Measurements from ENCODE around the gene TP63.
A peak's percentile ranks its signal among the peaks of the same experiment; 100 is the strongest.

Gene TP63

GRCh38 chr3:189684317-189684716 lies 53.1 kb downstream of the TP63 start:
- Histone ChIP-seq H3K9me3 (ENCODE audit: control insufficient read depth, insufficient read depth, low read length) (no peaks in the 10 kb centered on the region), H3K4me3 (ENCODE audit: low read depth, low read length) (no peak overlapping the region), H3K4me1 (ENCODE audit: control insufficient read depth, insufficient read depth, low read length) (no peaks in the 10 kb centered on the region), H3K36me3 (ENCODE audit: control insufficient read depth, insufficient read depth, low read length) (no peaks in the 10 kb centered on the region), H3K9ac (ENCODE audit: low read depth, low read length) (no peak overlapping the region), H3K27ac (ENCODE audit: low read depth, low read length) (no peak overlapping the region), H3K27me3 (ENCODE audit: control insufficient read depth, insufficient read depth, low read length) (no peaks in the 10 kb centered on the region)

GRCh38 chr3:189685291-189685690 lies 54.1 kb downstream of the TP63 start:
- Histone ChIP-seq H3K27ac (ENCODE audit: low read depth, low read length) (no peak overlapping the region), H3K4me1 (ENCODE audit: control insufficient read depth, insufficient read depth, low read length) (no peaks in the 10 kb centered on the region), H3K9ac (ENCODE audit: low read depth, low read length) (no peak overlapping the region), H3K36me3 (ENCODE audit: control insufficient read depth, insufficient read depth, low read length) (no peaks in the 10 kb centered on the region), H3K27me3 (ENCODE audit: control insufficient read depth, insufficient read depth, low read length) (no peaks in the 10 kb centered on the region), H3K4me3 (ENCODE audit: low read depth, low read length) (no peak overlapping the region), H3K9me3 (ENCODE audit: control insufficient read depth, insufficient read depth, low read length) (no peaks in the 10 kb centered on the region)

- H3K27me3 ChIP-seq (ENCODE audit: control insufficient read depth, insufficient read depth, low read length): no peaks in the 10 kb centered on the region
- no peak overlapping the region for H3K9ac ChIP-seq (ENCODE audit: low read depth, low read length)
- no peaks in the 10 kb centered on the region for H3K4me1 ChIP-seq (ENCODE audit: control insufficient read depth, insufficient read depth, low read length)
- H3K4me3 ChIP-seq (ENCODE audit: low read depth, low read length): no peak overlapping the region
- no peaks in the 10 kb centered on the region for H3K9me3 ChIP-seq (ENCODE audit: control insufficient read depth, insufficient read depth, low read length)
- no peaks in the 10 kb centered on the region for H3K36me3 ChIP-seq (ENCODE audit: control insufficient read depth, insufficient read depth, low read length)
- no peak overlapping the region for H3K27ac ChIP-seq (ENCODE audit: low read depth, low read length)
Observed at GRCh38 chr3:189685860-189686259, 54.7 kb downstream of the TP63 start.

GRCh38 chr3:189687475-189687874 lies 56.3 kb downstream of the TP63 start:
- Histone ChIP-seq H3K4me1 (ENCODE audit: control insufficient read depth, insufficient read depth, low read length) (no peaks in the 10 kb centered on the region), H3K9ac (ENCODE audit: low read depth, low read length) (no peak overlapping the region), H3K4me3 (ENCODE audit: low read depth, low read length) (no peak overlapping the region), H3K27me3 (ENCODE audit: control insufficient read depth, insufficient read depth, low read length) (no peaks in the 10 kb centered on the region), H3K9me3 (ENCODE audit: control insufficient read depth, insufficient read depth, low read length) (no peaks in the 10 kb centered on the region), H3K36me3 (ENCODE audit: control insufficient read depth, insufficient read depth, low read length) (no peaks in the 10 kb centered on the region), H3K27ac (ENCODE audit: low read depth, low read length) (no peak overlapping the region)

- Histone ChIP-seq H3K9me3 (ENCODE audit: control insufficient read depth, insufficient read depth, low read length) (no peaks in the 10 kb centered on the region), H3K4me3 (ENCODE audit: low read depth, low read length) (no peak overlapping the region), H3K27ac (ENCODE audit: low read depth, low read length) (no peak overlapping the region), H3K36me3 (ENCODE audit: control insufficient read depth, insufficient read depth, low read length) (no peaks in the 10 kb centered on the region), H3K9ac (ENCODE audit: low read depth, low read length) (no peak overlapping the region), H3K27me3 (ENCODE audit: control insufficient read depth, insufficient read depth, low read length) (no peaks in the 10 kb centered on the region), H3K4me1 (ENCODE audit: control insufficient read depth, insufficient read depth, low read length) (no peaks in the 10 kb centered on the region)
Observed at GRCh38 chr3:189688262-189688661, 57.1 kb downstream of the TP63 start.

GRCh38 chr3:189689625-189690024 lies 58.4 kb downstream of the TP63 start:
- no peak overlapping the region for H3K27ac ChIP-seq (ENCODE audit: low read depth, low read length)
- no peaks in the 10 kb centered on the region for H3K9me3 ChIP-seq (ENCODE audit: control insufficient read depth, insufficient read depth, low read length)
- no peaks in the 10 kb centered on the region for H3K27me3 ChIP-seq (ENCODE audit: control insufficient read depth, insufficient read depth, low read length)
- H3K9ac ChIP-seq (ENCODE audit: low read depth, low read length): no peak overlapping the region
- H3K4me3 ChIP-seq (ENCODE audit: low read depth, low read length): no peak overlapping the region
- no peaks in the 10 kb centered on the region for H3K4me1 ChIP-seq (ENCODE audit: control insufficient read depth, insufficient read depth, low read length)
- no peaks in the 10 kb centered on the region for H3K36me3 ChIP-seq (ENCODE audit: control insufficient read depth, insufficient read depth, low read length)

- H3K36me3 ChIP-seq (ENCODE audit: control insufficient read depth, insufficient read depth, low read length): no peaks in the 10 kb centered on the region
- no peak overlapping the region for H3K27ac ChIP-seq (ENCODE audit: low read depth, low read length)
- no peaks in the 10 kb centered on the region for H3K4me1 ChIP-seq (ENCODE audit: control insufficient read depth, insufficient read depth, low read length)
- no peak overlapping the region for H3K9ac ChIP-seq (ENCODE audit: low read depth, low read length)
- H3K4me3 ChIP-seq (ENCODE audit: low read depth, low read length): no peak overlapping the region
- no peaks in the 10 kb centered on the region for H3K9me3 ChIP-seq (ENCODE audit: control insufficient read depth, insufficient read depth, low read length)
- no peaks in the 10 kb centered on the region for H3K27me3 ChIP-seq (ENCODE audit: control insufficient read depth, insufficient read depth, low read length)
Observed at GRCh38 chr3:189690237-189690636, 59.0 kb downstream of the TP63 start.

GRCh38 chr3:189690672-189691071 lies 59.5 kb downstream of the TP63 start:
- Histone ChIP-seq H3K4me1 (ENCODE audit: control insufficient read depth, insufficient read depth, low read length) (no peaks in the 10 kb centered on the region), H3K27ac (ENCODE audit: low read depth, low read length) (no peak overlapping the region), H3K4me3 (ENCODE audit: low read depth, low read length) (no peak overlapping the region), H3K36me3 (ENCODE audit: control insufficient read depth, insufficient read depth, low read length) (no peaks in the 10 kb centered on the region), H3K9ac (ENCODE audit: low read depth, low read length) (no peak overlapping the region), H3K9me3 (ENCODE audit: control insufficient read depth, insufficient read depth, low read length) (no peaks in the 10 kb centered on the region), H3K27me3 (ENCODE audit: control insufficient read depth, insufficient read depth, low read length) (no peaks in the 10 kb centered on the region)

- Histone ChIP-seq H3K4me1 (ENCODE audit: control insufficient read depth, insufficient read depth, low read length) (no peaks in the 10 kb centered on the region), H3K36me3 (ENCODE audit: control insufficient read depth, insufficient read depth, low read length) (no peaks in the 10 kb centered on the region), H3K9me3 (ENCODE audit: control insufficient read depth, insufficient read depth, low read length) (no peaks in the 10 kb centered on the region), H3K9ac (ENCODE audit: low read depth, low read length) (no peak overlapping the region), H3K27me3 (ENCODE audit: control insufficient read depth, insufficient read depth, low read length) (no peaks in the 10 kb centered on the region), H3K4me3 (ENCODE audit: low read depth, low read length) (no peak overlapping the region), H3K27ac (ENCODE audit: low read depth, low read length) (no peak overlapping the region)
Observed at GRCh38 chr3:189695400-189695799, 64.2 kb downstream of the TP63 start.

GRCh38 chr3:189698811-189699210 lies 67.6 kb downstream of the TP63 start:
- Histone ChIP-seq H3K4me1 (ENCODE audit: control insufficient read depth, insufficient read depth, low read length) (no peaks in the 10 kb centered on the region), H3K9ac (ENCODE audit: low read depth, low read length) (no peak overlapping the region), H3K27me3 (ENCODE audit: control insufficient read depth, insufficient read depth, low read length) (no peaks in the 10 kb centered on the region), H3K4me3 (ENCODE audit: low read depth, low read length) (no peak overlapping the region), H3K9me3 (ENCODE audit: control insufficient read depth, insufficient read depth, low read length) (no peaks in the 10 kb centered on the region), H3K36me3 (ENCODE audit: control insufficient read depth, insufficient read depth, low read length) (no peaks in the 10 kb centered on the region), H3K27ac (ENCODE audit: low read depth, low read length) (no peak overlapping the region)

- H3K27ac ChIP-seq (ENCODE audit: low read depth, low read length): no peak overlapping the region
Observed at GRCh38 chr3:189699885-189700284, 68.7 kb downstream of the TP63 start.

GRCh38 chr3:189702066-189702646 lies 71.0 kb downstream of the TP63 start:
- H3K9me3 ChIP-seq (ENCODE audit: control insufficient read depth, insufficient read depth, low read length): no peaks in the 10 kb centered on the region
- no peaks in the 10 kb centered on the region for H3K36me3 ChIP-seq (ENCODE audit: control insufficient read depth, insufficient read depth, low read length)
- no peaks in the 10 kb centered on the region for H3K27me3 ChIP-seq (ENCODE audit: control insufficient read depth, insufficient read depth, low read length)
- H3K4me3 ChIP-seq (ENCODE audit: low read depth, low read length): no peak overlapping the region
- H3K4me1 ChIP-seq (ENCODE audit: control insufficient read depth, insufficient read depth, low read length): no peaks in the 10 kb centered on the region; the same call in 1 of the 2 replicates
- H3K9ac ChIP-seq (ENCODE audit: low read depth, low read length): no peak overlapping the region
- H3K27ac ChIP-seq (ENCODE audit: low read depth, low read length): peak overlapping the region; percentile 67

More at GRCh38 chr3:189699885-189700284, 68.7 kb downstream of the TP63 start:
- Histone ChIP-seq H3K9ac (ENCODE audit: low read depth, low read length) (no peak overlapping the region), H3K4me1 (ENCODE audit: control insufficient read depth, insufficient read depth, low read length) (no peaks in the 10 kb centered on the region), H3K9me3 (ENCODE audit: control insufficient read depth, insufficient read depth, low read length) (no peaks in the 10 kb centered on the region), H3K36me3 (ENCODE audit: control insufficient read depth, insufficient read depth, low read length) (no peaks in the 10 kb centered on the region), H3K4me3 (ENCODE audit: low read depth, low read length) (no peak overlapping the region), H3K27me3 (ENCODE audit: control insufficient read depth, insufficient read depth, low read length) (no peaks in the 10 kb centered on the region)
